Parathyroid adenoma (tissue), 2 donors: ENCODE results near the gene SIK3.

Source experiments
- H2AFZ ChIP-seq: fragments of 300-600 bp; sonication (generic); one replicate; pipeline ENCODE4 v1.7.0; 2017; ENCODE audit warnings: antibody characterized with exemption, mild to moderate bottlenecking
- H3K27ac ChIP-seq: fragments of 300-600 bp; sonication (generic); one replicate; pipeline ENCODE4 v1.7.0; 2017
- H3K27me3 ChIP-seq: fragments of 300-600 bp; sonication (generic); one replicate; pipeline ENCODE4 v1.7.0; 2017; ENCODE audit warnings: low read length; ENCODE audit not compliant: control insufficient read depth, insufficient read depth
- H3K36me3 ChIP-seq: fragments of 300-600 bp; sonication (generic); one replicate; pipeline ENCODE4 v1.7.0; 2017; ENCODE audit warnings: low read length; ENCODE audit not compliant: control insufficient read depth, insufficient read depth
- H3K4me1 ChIP-seq: fragments of 300-600 bp; sonication (generic); one replicate; pipeline ENCODE4 v1.7.0; 2017; ENCODE audit warnings: control low read depth
- H3K4me2 ChIP-seq: fragments of 300-600 bp; sonication (generic); one replicate; pipeline ENCODE4 v1.7.0; 2017; ENCODE audit warnings: low read length
- H3K4me3 ChIP-seq: fragments of 300-600 bp; sonication (generic); one replicate; pipeline ENCODE4 v1.7.0; 2017; ENCODE audit warnings: low read depth, low read length
- H3K79me2 ChIP-seq: fragments of 300-600 bp; sonication (generic); one replicate; pipeline ENCODE4 v1.7.0; 2017; ENCODE audit warnings: control low read depth
- H3K9ac ChIP-seq: fragments of 300-600 bp; sonication (generic); one replicate; pipeline ENCODE4 v1.7.0; 2017; ENCODE audit warnings: mild to moderate bottlenecking
- H3K9me3 ChIP-seq: fragments of 300-600 bp; sonication (generic); one replicate; pipeline ENCODE4 v1.7.0; 2017; ENCODE audit warnings: low read length; ENCODE audit not compliant: control insufficient read depth
- TF ChIP-seq, protein P1 (sequence below): fragments of 300-600 bp; sonication (generic); IDR thresholded peaks from one replicate; pipeline ENCODE4 v1.7.0; 2017; ENCODE audit warnings: antibody characterized with exemption, mild to moderate bottlenecking
- donor health status: primary hyperparathyroidism.

SIK3 gene

DNA sequence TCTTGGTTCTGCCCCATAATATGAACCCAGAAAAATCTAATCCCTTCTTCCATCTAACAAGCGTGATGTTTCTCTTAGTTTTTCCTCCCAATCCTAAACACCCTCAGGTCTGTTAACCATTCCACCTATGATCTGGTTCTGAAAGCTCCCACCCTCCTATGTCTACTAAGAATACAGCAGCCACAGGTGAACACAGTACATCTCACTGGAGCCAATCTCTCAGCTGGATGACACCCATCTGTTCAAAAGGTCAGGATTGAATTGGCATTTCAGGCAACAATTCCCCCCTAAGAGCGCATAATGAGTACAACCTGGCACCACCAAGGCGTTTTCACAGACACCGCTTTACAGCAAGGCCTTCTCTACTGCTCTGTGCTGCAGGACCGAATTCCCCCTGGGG lies 241.8 kb downstream of the SIK3 start:
- TF ChIP-seq, protein P1, sequence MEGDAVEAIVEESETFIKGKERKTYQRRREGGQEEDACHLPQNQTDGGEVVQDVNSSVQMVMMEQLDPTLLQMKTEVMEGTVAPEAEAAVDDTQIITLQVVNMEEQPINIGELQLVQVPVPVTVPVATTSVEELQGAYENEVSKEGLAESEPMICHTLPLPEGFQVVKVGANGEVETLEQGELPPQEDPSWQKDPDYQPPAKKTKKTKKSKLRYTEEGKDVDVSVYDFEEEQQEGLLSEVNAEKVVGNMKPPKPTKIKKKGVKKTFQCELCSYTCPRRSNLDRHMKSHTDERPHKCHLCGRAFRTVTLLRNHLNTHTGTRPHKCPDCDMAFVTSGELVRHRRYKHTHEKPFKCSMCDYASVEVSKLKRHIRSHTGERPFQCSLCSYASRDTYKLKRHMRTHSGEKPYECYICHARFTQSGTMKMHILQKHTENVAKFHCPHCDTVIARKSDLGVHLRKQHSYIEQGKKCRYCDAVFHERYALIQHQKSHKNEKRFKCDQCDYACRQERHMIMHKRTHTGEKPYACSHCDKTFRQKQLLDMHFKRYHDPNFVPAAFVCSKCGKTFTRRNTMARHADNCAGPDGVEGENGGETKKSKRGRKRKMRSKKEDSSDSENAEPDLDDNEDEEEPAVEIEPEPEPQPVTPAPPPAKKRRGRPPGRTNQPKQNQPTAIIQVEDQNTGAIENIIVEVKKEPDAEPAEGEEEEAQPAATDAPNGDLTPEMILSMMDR, result no peak
- no peaks in the 10 kb centered on the region for H3K9me3 ChIP-seq
- no peak overlapping the region for H3K4me2 ChIP-seq
- no peaks in the 10 kb centered on the region for H3K36me3 ChIP-seq
- no peak overlapping the region for H2AFZ ChIP-seq
- no peak overlapping the region for H3K4me3 ChIP-seq
- no peaks in the 10 kb centered on the region for H3K79me2 ChIP-seq
- no peaks in the 10 kb centered on the region for H3K4me1 ChIP-seq
- no peaks in the 10 kb centered on the region for H3K27me3 ChIP-seq
- H3K27ac ChIP-seq, result no peak overlapping the region
- no peak overlapping the region for H3K9ac ChIP-seq

DNA sequence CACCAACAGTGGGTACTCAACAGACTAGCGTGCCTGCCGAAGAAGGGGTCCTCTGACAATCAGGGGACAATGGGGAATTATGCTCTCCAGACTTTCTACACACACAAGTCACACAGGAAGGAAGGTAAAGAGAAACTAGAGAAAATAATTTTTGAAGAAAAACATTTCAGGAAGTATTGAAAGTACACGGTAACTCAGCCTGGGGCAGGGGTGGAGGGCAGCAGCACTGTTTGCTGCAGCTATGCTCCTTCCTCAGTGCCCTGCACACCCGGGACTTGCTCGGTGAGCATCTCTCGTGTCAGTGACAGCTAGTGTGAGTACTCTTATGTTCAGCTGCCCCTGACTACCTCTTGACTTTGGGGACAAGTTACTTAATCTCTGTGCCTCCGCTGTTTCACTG lies 242.8 kb downstream of the SIK3 start:
- Histone ChIP-seq H3K79me2 (no peaks in the 10 kb centered on the region), H3K4me2 (no peak overlapping the region), H3K27me3 (no peaks in the 10 kb centered on the region), H3K27ac (no peak overlapping the region), H3K36me3 (no peaks in the 10 kb centered on the region), H3K4me1 (no peaks in the 10 kb centered on the region), H3K9me3 (no peaks in the 10 kb centered on the region), H2AFZ (no peak overlapping the region), H3K9ac (no peak overlapping the region), H3K4me3 (no peak overlapping the region)
- TF ChIP-seq, protein P1, result no peak

DNA sequence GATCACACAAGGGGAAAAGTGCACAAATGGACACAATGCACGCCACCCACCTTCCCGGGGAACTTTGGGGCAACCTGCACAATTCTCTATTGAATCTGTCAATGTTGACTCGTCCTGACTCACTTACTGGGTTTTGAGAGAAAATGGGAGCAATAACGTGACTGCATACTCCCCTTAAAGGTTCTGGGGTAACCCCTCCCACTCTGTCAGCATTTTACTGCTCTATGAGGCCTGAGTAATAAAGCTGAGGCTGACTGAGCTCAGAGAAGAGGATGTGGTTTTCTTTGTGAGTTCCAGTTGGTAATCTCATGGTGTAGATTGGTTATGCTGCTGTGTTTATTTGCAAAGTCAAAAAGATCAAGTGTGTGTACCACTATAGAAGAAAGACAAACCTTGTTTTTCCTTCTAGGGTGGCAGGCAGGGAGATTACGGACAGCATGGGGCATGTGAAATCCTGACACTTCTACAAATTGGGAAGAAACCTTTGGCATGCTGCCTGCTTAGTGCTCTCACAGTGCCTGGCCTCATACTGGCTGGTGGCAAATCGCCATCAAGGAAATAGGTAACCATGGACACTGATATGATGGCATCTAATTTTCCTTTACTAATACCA lies 244.7 kb downstream of the SIK3 start:
- H3K4me2 ChIP-seq, result no peak overlapping the region
- no peaks in the 10 kb centered on the region for H3K36me3 ChIP-seq
- no peak overlapping the region for H2AFZ ChIP-seq
- no peak overlapping the region for H3K9ac ChIP-seq
- no peaks in the 10 kb centered on the region for H3K4me1 ChIP-seq
- H3K27me3 ChIP-seq, result no peaks in the 10 kb centered on the region
- H3K27ac ChIP-seq, result no peak overlapping the region
- no peaks in the 10 kb centered on the region for H3K79me2 ChIP-seq
- H3K9me3 ChIP-seq, result no peaks in the 10 kb centered on the region
- TF ChIP-seq, protein P1, result no peak
- H3K4me3 ChIP-seq, result no peak overlapping the region

DNA sequence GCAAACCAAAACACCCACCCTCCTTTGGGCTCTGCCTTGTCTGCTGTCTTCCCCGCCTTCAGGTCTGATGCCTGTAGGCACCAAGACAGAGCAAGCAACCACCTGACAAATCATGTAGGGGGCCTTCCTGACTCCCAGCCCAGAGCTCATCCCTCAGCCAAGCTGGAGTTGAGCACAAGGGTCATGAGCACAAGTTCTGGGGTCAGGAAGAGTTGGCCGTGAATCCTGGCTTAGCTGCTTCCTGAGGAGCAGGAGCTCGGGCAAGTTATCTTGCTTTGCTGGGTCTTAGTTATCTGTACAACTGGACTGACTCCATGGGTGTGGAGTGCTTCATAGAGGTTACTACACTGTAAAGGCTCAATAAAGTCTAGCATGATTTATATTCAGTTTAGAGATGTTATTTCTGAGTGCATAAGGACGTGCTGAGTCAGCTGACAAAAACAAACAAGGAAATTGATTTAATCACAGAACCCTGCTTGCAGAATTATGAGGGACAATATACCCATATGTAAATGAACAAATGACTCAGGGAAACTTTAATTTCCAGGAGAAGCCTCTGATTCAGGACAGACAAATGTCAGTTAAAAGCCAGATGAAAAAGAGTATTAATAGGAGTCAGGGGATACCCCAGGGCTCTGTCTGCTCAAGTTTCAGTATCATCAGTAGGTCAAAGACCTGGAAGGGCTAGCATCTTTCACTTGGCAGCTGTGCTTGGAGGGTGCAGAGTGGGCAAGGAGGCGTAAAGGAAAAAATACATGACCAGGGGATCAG lies 245.8 kb downstream of the SIK3 start:
- no peak overlapping the region for H3K9ac ChIP-seq

More for the DNA sequence above, 245.8 kb downstream of the SIK3 start:
- H3K4me3 ChIP-seq, result no peak overlapping the region
- TF ChIP-seq, protein P1, result no peak
- H3K27ac ChIP-seq, result no peak overlapping the region
- no peaks in the 10 kb centered on the region for H3K9me3 ChIP-seq
- no peak overlapping the region for H2AFZ ChIP-seq
- no peaks in the 10 kb centered on the region for H3K27me3 ChIP-seq
- no peaks in the 10 kb centered on the region for H3K4me1 ChIP-seq
- no peaks in the 10 kb centered on the region for H3K36me3 ChIP-seq
- no peak overlapping the region for H3K4me2 ChIP-seq
- H3K79me2 ChIP-seq, result no peaks in the 10 kb centered on the region
